ENCODE results near the gene NUMB. TPM values are rescaled to one million over a fixed set of nuclear protein-coding genes. Genes with fewer than 3 reads are reported as not detected.

NUMB gene
- total RNA-seq, 2 experiments from 2014 or later = 27.9 to 31.5 TPM

DNA sequence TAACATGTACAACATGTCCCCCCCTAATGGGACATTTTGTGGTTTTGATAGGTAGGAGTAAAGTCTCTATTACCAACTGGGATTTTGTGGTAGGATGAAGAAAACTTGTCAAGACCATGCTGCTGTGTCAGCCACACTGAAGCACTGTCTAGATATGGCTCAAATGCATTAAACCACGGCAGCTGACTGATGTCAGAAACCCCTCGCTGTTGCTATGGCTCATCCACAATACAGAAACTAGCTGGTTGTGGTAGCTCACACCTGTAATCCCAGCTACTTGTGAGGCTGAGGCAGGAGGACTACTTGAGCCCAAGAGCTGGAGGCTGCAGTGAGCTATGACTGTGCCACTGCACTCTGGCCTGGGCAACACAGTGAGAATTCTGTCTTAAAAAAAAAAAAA is 181.0 kb downstream of the NUMB start:
- H3K27ac ChIP-seq (ENCODE audit: low read depth in 1 of 2, low read length in 2 of 2) = no peak overlapping the region
- POLR2A ChIA-PET = no interaction called here
- ATAC-seq (ENCODE audit: poor library complexity) (no peak), DNase-seq (no peak)
- no peak overlapping the region for H3K4me3 Mint-ChIP-seq
- CTCF ChIA-PET = no interaction called here
- peaks cover 64% of the 10 kb centered on the region for H3K36me3 Mint-ChIP-seq (ENCODE audit: low read depth)
- no peaks in the 10 kb centered on the region for H3K27me3 ChIP-seq (ENCODE audit: control insufficient read depth in 1 of 2, insufficient read depth in 2 of 2, low read length in 2 of 2)
- TF ChIP-seq, protein P1, sequence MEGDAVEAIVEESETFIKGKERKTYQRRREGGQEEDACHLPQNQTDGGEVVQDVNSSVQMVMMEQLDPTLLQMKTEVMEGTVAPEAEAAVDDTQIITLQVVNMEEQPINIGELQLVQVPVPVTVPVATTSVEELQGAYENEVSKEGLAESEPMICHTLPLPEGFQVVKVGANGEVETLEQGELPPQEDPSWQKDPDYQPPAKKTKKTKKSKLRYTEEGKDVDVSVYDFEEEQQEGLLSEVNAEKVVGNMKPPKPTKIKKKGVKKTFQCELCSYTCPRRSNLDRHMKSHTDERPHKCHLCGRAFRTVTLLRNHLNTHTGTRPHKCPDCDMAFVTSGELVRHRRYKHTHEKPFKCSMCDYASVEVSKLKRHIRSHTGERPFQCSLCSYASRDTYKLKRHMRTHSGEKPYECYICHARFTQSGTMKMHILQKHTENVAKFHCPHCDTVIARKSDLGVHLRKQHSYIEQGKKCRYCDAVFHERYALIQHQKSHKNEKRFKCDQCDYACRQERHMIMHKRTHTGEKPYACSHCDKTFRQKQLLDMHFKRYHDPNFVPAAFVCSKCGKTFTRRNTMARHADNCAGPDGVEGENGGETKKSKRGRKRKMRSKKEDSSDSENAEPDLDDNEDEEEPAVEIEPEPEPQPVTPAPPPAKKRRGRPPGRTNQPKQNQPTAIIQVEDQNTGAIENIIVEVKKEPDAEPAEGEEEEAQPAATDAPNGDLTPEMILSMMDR (IDR thresholded peaks at IDR 0.05) = no peak
- no peaks in the 10 kb centered on the region for H3K4me1 Mint-ChIP-seq (ENCODE audit: low read depth)
- no peaks in the 10 kb centered on the region for H3K4me1 ChIP-seq (ENCODE audit: insufficient read depth, low read length)
- H3K27me3 Mint-ChIP-seq = no peaks in the 10 kb centered on the region
- H3K9me3 ChIP-seq (ENCODE audit: control insufficient read depth in 1 of 2, insufficient read depth in 1 of 2, low read length in 2 of 2) = no peaks in the 10 kb centered on the region
- intact Hi-C loops (cut with DNase I, micrococcal nuclease) = no loop called here
- peaks cover 58% of the 10 kb centered on the region for H3K36me3 ChIP-seq (ENCODE audit: insufficient read depth, low read length)
- H3K4me3 ChIP-seq (ENCODE audit: low read length) = no peak overlapping the region
- H3K27ac Mint-ChIP-seq = no peak overlapping the region
- H3K9me3 Mint-ChIP-seq = no peaks in the 10 kb centered on the region

DNA sequence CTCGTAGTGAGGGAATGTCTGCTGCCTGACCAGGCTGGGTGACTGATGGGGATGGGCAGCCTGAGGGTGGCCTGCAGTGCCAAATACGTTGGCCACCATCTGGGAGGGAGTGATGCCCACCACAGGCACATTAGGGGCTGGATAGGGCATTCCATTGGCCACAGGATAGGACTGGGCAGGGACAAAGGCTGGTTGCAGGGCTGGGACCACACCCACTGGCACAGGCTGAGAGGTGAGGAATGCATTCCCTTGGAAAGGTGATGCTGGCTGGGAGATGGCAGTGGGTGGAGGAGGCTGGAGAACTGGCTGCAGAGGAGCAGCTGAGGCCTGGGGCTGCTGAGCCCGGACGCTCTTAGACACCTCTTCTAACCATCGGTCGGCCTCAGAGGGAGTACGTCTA is 181.5 kb downstream of the NUMB start:
- no peak overlapping the region for H3K27ac ChIP-seq (ENCODE audit: low read depth in 1 of 2, low read length in 2 of 2)
- CTCF ChIA-PET = no interaction called here
- no peaks in the 10 kb centered on the region for H3K9me3 ChIP-seq (ENCODE audit: control insufficient read depth in 1 of 2, insufficient read depth in 1 of 2, low read length in 2 of 2)
- Mint-ChIP-seq H3K9me3 (no peaks in the 10 kb centered on the region), H3K36me3 (ENCODE audit: low read depth) (peaks cover 59% of the 10 kb centered on the region), H3K4me3 (no peak overlapping the region), H3K27me3 (no peaks in the 10 kb centered on the region), H3K4me1 (ENCODE audit: low read depth) (no peaks in the 10 kb centered on the region), H3K27ac (no peak overlapping the region)
- POLR2A ChIA-PET = no interaction called here
- no peak overlapping the region for H3K4me3 ChIP-seq (ENCODE audit: low read length)
- intact Hi-C loops (cut with DNase I, micrococcal nuclease) = no loop called here
- TF ChIP-seq, protein P1 (IDR thresholded peaks at IDR 0.05) = no peak
- peaks cover 53% of the 10 kb centered on the region for H3K36me3 ChIP-seq (ENCODE audit: insufficient read depth, low read length)
- DNase-seq = no peak
- ATAC-seq (ENCODE audit: poor library complexity) = no peak
- H3K4me1 ChIP-seq (ENCODE audit: insufficient read depth, low read length) = no peaks in the 10 kb centered on the region
- no peaks in the 10 kb centered on the region for H3K27me3 ChIP-seq (ENCODE audit: control insufficient read depth in 1 of 2, insufficient read depth in 2 of 2, low read length in 2 of 2)

DNA sequence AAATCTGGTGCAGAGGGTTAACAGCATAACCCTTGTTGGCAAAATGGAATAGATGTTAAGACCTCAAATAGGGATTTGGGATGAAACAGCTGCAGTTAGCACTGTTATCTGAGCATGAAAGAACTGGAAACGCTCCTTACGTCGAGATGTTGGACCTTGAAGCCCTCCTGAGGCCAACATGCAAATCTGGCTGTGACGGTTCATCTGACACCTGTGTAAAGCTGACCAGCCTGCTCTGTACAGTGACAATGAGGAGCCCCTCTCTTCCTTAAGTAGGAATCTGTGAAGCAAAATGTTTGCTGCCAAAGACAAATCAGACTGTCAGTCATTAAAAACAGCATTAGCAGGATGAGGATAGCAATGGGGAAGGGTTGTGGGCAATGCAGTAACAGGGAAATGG is 184.5 kb downstream of the NUMB start:
- Histone ChIP-seq H3K36me3 (ENCODE audit: insufficient read depth, low read length) (peaks cover 37% of the 10 kb centered on the region), H3K27ac (ENCODE audit: low read depth in 1 of 2, low read length in 2 of 2) (no peak overlapping the region), H3K4me3 (ENCODE audit: low read length) (no peak overlapping the region), H3K4me1 (ENCODE audit: insufficient read depth, low read length) (peaks cover 10% of the 10 kb centered on the region), H3K27me3 (ENCODE audit: control insufficient read depth in 1 of 2, insufficient read depth in 2 of 2, low read length in 2 of 2) (no peaks in the 10 kb centered on the region), H3K9me3 (ENCODE audit: control insufficient read depth in 1 of 2, insufficient read depth in 1 of 2, low read length in 2 of 2) (no peaks in the 10 kb centered on the region)
- no peak overlapping the region for H3K27ac Mint-ChIP-seq
- peaks cover 29% of the 10 kb centered on the region for H3K36me3 Mint-ChIP-seq (ENCODE audit: low read depth)
- intact Hi-C loops (cut with DNase I, micrococcal nuclease) = no loop called here
- DNase-seq (no peak), ATAC-seq (ENCODE audit: poor library complexity) (no peak)
- peaks cover 12% of the 10 kb centered on the region for H3K4me1 Mint-ChIP-seq (ENCODE audit: low read depth)
- TF ChIP-seq, protein P1 (IDR thresholded peaks at IDR 0.05) = no peak
- peaks cover 13% of the 10 kb centered on the region for H3K27me3 Mint-ChIP-seq
- ChIA-PET CTCF (no interaction called here), POLR2A (no interaction called here)
- no peak overlapping the region for H3K4me3 Mint-ChIP-seq
- no peaks in the 10 kb centered on the region for H3K9me3 Mint-ChIP-seq

All from CD4-positive, alpha-beta T cell (primary cell).